HG03196 (cell line): ENCODE measurements around the gene NTMT2.
"Not testable (repeated sequence)": the region's sequence is repeated elsewhere in the genome, so short reads cannot be mapped to it uniquely, and the experiment has no call there.

Experiments used
- ATAC-seq: cut with Tn5 transposase; IDR thresholded peaks from one replicate; pipeline ENCODE4 v1.9.1; 2021; ENCODE audit not compliant: unreplicated experiment

Gene NTMT2

GRCh38 chr1:170156594-170156993 is 10.8 kb downstream of the NTMT2 start:
- ATAC-seq: no peak

GRCh38 chr1:170157820-170158219 is 12.1 kb downstream of the NTMT2 start:
- no peak for ATAC-seq

GRCh38 chr1:170162459-170163246 is 16.9 kb downstream of the NTMT2 start:
- ATAC-seq: no peak

GRCh38 chr1:170164103-170164763 is 18.5 kb downstream of the NTMT2 start:
- ATAC-seq: no peak

DNA sequence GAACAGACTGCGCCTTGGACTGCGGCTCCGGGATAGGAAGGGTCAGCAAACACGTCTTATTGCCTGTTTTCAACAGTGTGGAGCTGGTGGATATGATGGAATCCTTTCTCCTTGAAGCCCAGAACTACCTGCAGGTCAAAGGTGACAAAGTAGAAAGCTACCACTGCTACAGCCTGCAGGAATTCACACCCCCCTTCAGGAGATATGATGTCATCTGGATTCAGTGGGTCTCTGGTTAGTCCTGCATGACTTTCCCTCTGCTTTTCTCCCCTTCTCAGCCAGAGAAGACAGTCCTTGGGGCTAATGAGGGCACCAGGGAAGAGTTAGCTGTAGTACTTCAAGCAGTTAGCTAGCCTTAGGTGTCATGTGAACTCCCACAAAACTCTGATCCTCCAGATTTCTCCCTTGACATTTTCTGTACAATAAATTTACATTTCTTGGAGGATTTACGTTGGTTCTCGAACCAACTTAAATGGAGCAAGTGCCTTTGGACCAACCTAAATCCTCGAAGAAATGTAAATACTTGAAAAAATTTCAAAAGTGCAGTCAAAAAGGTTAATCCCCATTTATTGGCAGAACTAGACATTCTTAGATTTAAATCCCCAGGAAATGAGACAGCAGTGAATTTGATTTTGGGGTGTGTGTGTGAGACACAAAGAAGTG is 20.9 kb downstream of the NTMT2 start:
- ATAC-seq: no peak

DNA sequence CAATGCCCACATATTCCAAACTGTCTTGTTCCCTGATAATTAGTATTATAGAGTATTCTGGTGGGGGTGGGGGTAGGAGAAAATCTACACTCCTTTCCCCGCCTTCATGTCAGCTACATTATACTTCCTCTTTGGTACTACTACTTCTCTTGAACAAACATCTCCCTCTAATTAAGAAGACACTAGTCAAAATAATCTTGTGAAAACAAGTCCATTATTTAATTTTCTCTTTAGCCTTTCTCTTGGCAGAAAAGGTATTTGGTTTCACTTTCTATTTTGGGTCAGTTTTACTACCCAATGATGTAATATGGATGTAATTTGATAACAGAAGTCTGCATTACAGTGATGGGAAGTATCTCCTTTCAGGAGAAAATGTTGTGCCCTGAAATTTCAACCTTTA is 22.5 kb downstream of the NTMT2 start:
- ATAC-seq: no peak

- not testable (repeated sequence) for ATAC-seq
Measured at GRCh38 chr1:170170513-170170912, 24.8 kb downstream of the NTMT2 start.

GRCh38 chr1:170174395-170174794 is 28.6 kb downstream of the NTMT2 start:
- no peak for ATAC-seq

- ATAC-seq: no peak
Measured at GRCh38 chr1:170175041-170175440, 29.3 kb downstream of the NTMT2 start.

- no peak for ATAC-seq
Measured at GRCh38 chr1:170175484-170175883, 29.7 kb downstream of the NTMT2 start.

- no peak for ATAC-seq
Measured at GRCh38 chr1:170176772-170177171, 31.0 kb downstream of the NTMT2 start.

- no peak for ATAC-seq
Measured at GRCh38 chr1:170182442-170182841, 36.7 kb downstream of the NTMT2 start.

- no peak for ATAC-seq
Measured at GRCh38 chr1:170192546-170192945, 46.8 kb downstream of the NTMT2 start.

GRCh38 chr1:170194451-170194850 is 48.7 kb downstream of the NTMT2 start:
- ATAC-seq: no peak

DNA sequence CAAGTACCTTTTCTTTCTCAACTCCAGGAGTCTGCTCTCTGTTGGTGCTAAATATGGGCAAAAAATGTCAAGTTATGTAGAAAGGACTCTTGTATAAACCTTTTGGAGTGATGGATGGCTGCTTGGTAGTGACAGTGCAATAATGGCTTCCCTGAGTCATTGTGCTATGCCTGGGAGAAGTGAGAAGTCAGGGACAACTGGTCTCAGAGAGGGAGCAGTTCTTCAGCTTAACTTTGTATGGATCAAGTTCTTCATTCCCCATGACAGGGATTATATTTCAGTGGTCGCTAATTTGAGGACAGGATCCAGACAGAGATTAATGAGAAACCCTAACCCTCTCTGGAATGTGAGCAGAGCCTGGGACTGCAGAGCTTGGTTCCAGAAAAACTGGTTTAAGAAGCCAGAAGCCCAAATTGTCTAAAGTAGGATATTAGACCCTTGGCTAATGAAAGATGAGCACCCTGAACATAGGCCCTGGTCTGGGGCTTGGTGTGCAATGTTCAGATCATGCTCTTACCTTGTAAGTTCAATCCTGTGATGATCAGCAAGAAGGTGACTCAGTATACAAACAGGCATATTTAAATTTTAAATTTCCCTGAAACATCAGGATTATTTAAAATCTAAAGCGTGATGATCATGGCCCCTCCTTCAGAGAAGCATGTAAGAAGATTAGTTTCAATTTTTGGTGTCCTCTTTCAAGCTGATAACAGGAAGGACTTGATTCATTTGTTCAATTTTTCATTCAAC is 50.9 kb downstream of the NTMT2 start:
- no peak for ATAC-seq

DNA sequence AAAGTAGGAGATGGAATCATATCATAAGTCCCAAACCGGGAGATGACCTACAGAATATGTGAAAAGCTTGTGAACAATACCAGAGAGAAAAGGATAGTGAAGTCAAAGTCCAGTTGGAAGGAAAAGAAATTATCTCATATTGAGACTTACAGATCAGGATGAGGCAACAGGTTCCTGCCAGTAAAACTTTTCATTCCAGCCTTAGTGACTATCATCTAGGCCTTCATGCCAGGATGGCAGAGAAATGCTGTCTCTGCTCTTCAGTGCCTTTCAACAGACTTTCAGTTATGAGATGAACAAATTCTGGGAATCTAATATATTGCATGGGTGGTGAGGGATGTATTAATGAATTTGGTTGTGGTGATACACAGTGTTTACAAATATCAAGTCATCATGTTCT is 52.3 kb downstream of the NTMT2 start:
- no peak for ATAC-seq

- no peak for ATAC-seq
Measured at GRCh38 chr1:170198584-170198983, 52.8 kb downstream of the NTMT2 start.

DNA sequence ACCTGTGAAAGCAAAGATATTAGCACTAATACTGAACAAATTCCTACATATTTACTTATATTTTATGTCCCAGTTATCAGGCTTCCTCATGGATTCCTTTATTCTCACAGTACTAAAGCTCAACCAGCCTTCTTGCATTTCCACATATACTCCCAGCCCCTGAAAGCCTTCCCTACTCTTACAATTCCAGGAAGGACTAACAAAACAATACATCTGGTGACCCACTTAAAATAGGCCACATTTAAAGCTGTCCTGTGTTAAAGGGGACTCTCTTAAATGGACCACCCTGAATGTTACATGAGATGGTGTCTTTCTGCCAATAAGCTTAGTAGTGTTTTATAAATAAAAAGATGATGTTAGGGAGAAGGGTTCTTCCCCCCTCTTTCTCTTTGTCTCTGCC is 54.4 kb downstream of the NTMT2 start:
- no peak for ATAC-seq

- no peak for ATAC-seq
Measured at GRCh38 chr1:170200621-170201397, 55.0 kb downstream of the NTMT2 start.

- no peak for ATAC-seq
Measured at GRCh38 chr1:170203693-170204092, 57.9 kb downstream of the NTMT2 start.

DNA sequence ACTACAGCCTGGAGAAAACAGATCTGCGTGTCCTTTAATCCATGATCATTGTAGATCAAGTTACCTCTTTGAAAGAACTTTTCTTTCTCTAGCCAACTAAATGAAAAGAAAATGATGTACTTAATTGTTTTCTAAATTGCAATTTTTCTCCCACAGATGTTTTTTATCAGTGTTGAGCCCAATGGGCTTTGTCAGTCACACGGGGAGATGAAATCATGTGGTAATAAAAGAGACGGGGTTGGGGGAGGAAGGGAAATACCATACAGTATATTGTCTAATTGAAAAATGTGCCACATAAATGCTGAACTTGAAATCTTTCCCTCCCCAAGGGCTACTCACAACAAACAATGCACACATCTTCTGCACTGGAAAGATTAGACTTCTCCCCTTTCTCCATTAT is 58.4 kb downstream of the NTMT2 start:
- ATAC-seq: no peak
